ENCODE measurements around the gene WDTC1.
"Not testable (repeated sequence)": the region's sequence is repeated elsewhere in the genome, so short reads cannot be mapped to it uniquely, and the experiment has no call there.

DNA sequence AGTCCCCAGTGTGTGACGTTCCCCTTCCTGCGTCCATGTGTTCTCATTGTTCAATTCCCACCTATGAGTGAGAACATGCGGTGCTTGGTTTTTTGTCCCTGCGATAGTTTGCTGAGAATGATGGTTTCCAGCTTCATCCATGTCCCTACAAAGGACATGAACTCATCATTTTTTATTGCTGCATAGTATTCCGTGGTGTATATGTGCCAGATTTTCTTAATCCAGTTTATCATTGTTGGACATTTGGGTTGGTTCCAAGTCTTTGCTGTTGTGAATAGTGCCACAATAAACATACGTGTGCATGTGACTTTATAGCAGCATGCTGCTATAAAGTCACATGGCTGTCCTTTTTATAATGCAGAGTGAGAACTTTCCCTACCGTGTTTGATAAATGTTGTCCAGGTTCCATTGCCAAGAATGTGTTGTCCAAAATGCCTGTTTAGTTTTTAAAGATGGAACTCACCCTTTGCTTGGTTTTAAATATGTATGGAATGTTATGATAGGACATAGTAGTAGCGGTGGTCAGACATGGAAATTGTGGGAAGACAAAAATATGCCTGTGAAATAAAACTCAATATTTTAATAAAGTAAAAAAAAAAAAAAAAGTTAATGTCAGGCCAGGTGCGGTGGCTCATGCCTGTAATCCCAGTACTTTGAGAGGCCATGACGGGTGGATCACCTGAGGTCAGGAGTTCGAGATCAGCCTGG, 26.1 kb upstream of the WDTC1 start:
- TF ChIP-seq POLR2A, CTCF (IDR thresholded peaks at IDR 0.05): not testable (repeated sequence)
